GM12874 (cell line): ENCODE measurements around the gene CLEC14A.

ENCODE experiments used
- TF ChIP-seq, protein P1 (sequence below): IDR thresholded peaks from 2 replicates; pipeline ENCODE4 v1.5.1; 2011; ENCODE audit warnings: low read depth, mild to moderate bottlenecking, control low read depth, low read length, moderate library complexity; ENCODE audit not compliant: insufficient read depth

The CLEC14A gene

GRCh38 chr14:38286452-38286851, 30.6 kb upstream of the CLEC14A start:
- TF ChIP-seq, protein P1, sequence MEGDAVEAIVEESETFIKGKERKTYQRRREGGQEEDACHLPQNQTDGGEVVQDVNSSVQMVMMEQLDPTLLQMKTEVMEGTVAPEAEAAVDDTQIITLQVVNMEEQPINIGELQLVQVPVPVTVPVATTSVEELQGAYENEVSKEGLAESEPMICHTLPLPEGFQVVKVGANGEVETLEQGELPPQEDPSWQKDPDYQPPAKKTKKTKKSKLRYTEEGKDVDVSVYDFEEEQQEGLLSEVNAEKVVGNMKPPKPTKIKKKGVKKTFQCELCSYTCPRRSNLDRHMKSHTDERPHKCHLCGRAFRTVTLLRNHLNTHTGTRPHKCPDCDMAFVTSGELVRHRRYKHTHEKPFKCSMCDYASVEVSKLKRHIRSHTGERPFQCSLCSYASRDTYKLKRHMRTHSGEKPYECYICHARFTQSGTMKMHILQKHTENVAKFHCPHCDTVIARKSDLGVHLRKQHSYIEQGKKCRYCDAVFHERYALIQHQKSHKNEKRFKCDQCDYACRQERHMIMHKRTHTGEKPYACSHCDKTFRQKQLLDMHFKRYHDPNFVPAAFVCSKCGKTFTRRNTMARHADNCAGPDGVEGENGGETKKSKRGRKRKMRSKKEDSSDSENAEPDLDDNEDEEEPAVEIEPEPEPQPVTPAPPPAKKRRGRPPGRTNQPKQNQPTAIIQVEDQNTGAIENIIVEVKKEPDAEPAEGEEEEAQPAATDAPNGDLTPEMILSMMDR = no peak

GRCh38 chr14:38285962-38286361, 30.1 kb upstream of the CLEC14A start:
- TF ChIP-seq, protein P1 = no peak

- TF ChIP-seq, protein P1 = no peak
These were observed 27.0 kb upstream of the CLEC14A start for GRCh38 chr14:38282936-38283335.

GRCh38 chr14:38280081-38280480, 24.2 kb upstream of the CLEC14A start:
- TF ChIP-seq, protein P1 = no peak

DNA sequence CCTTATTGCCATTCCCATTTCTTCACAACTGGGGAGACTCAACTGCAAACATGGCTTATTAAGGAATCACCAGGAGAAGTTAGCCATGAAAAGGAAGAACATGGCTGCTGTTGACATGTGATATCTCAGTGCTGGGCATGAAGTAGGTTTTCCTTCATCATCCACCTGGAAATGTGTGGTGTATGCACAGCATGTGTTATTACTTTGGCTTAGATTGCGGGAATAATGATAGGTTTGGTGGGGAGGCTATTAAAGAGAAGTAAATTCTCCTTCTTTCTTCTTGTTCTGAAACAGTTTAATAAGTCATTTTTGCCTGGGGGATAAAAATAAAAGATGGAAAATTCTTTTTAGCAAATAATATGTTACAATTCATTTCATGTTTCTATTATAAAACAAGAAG, 23.7 kb upstream of the CLEC14A start:
- TF ChIP-seq, protein P1 = no peak

DNA sequence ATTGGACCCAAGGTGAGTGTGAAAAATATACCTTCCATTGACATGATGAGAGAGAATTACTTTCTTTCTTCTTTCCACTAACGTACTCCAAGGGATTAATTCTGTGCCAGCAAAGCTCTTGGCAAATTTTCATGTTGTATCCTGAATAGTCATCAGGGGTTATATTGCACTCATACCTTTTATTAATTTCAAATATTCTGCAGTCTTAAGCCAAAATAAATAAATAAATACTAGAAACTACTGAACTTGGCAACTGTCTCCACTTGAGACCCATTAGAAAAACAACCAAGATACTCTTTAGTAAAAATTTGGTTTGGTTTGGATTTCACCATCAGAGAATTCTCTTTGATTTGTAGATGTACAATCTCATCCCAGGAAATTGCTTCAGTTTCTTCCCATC, 22.1 kb upstream of the CLEC14A start:
- TF ChIP-seq, protein P1 = no peak

DNA sequence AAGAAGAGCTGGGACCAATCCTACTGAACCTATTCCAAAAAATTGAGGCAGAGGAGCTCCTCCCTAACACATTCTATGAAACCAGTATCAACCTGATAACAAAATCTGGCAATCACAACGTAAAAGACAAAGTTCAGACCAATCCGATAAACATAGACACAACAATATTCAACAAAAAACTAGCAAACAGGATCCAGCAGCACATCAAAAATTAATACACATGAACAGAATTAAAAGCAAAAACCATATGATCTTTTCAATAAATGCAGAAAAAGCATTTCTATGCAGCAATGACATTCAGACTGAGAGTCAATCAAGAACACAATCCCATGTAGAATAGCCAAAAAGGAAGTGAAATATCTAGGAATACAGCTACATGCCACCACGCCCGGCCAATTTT, 7.0 kb upstream of the CLEC14A start:
- TF ChIP-seq, protein P1 = no peak

- TF ChIP-seq, protein P1 = no peak
These were observed 5.7 kb upstream of the CLEC14A start for GRCh38 chr14:38261620-38262019.
